ENCODE data around the gene AHNAK2. TPM values are rescaled to one million over a fixed set of nuclear protein-coding genes. Genes with fewer than 3 reads are reported as not detected.

AHNAK2 gene
- total RNA-seq, 1 donor from 2014 or later: 2.0 TPM

- Mint-ChIP-seq H3K36me3 (peaks cover 18% of the 10 kb centered on the region), H3K4me3 (no peak overlapping the region), H3K27ac (no peak overlapping the region), H3K4me1 (ENCODE audit: unreplicated experiment) (no peaks in the 10 kb centered on the region), H3K27me3 (no peaks in the 10 kb centered on the region), H3K9me3 (no peaks in the 10 kb centered on the region)
- TF ChIP-seq, protein P1, sequence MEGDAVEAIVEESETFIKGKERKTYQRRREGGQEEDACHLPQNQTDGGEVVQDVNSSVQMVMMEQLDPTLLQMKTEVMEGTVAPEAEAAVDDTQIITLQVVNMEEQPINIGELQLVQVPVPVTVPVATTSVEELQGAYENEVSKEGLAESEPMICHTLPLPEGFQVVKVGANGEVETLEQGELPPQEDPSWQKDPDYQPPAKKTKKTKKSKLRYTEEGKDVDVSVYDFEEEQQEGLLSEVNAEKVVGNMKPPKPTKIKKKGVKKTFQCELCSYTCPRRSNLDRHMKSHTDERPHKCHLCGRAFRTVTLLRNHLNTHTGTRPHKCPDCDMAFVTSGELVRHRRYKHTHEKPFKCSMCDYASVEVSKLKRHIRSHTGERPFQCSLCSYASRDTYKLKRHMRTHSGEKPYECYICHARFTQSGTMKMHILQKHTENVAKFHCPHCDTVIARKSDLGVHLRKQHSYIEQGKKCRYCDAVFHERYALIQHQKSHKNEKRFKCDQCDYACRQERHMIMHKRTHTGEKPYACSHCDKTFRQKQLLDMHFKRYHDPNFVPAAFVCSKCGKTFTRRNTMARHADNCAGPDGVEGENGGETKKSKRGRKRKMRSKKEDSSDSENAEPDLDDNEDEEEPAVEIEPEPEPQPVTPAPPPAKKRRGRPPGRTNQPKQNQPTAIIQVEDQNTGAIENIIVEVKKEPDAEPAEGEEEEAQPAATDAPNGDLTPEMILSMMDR (conservative IDR thresholded peaks at IDR 0.05): no peak
- no peak for DNase-seq (ENCODE audit: extremely low spot score, unreplicated experiment)
Measured at GRCh38 chr14:104993808-104994591, 15.8 kb upstream of the AHNAK2 start.

GRCh38 chr14:104993306-104993705 lies 15.1 kb upstream of the AHNAK2 start:
- H3K27me3 Mint-ChIP-seq: no peaks in the 10 kb centered on the region
- peaks cover 18% of the 10 kb centered on the region for H3K36me3 Mint-ChIP-seq
- no peak overlapping the region for H3K4me3 Mint-ChIP-seq
- H3K4me1 Mint-ChIP-seq (ENCODE audit: unreplicated experiment): peaks cover 4% of the 10 kb centered on the region
- no peaks in the 10 kb centered on the region for H3K9me3 Mint-ChIP-seq
- H3K27ac Mint-ChIP-seq: peak overlapping the region; percentile 43
- TF ChIP-seq, protein P1 (conservative IDR thresholded peaks at IDR 0.05): no peak
- no peak for DNase-seq (ENCODE audit: extremely low spot score, unreplicated experiment)

GRCh38 chr14:104992501-104992900 lies 14.3 kb upstream of the AHNAK2 start:
- no peaks in the 10 kb centered on the region for H3K9me3 Mint-ChIP-seq
- H3K4me1 Mint-ChIP-seq (ENCODE audit: unreplicated experiment): peaks cover 4% of the 10 kb centered on the region
- TF ChIP-seq, protein P1 (conservative IDR thresholded peaks at IDR 0.05): no peak
- H3K27ac Mint-ChIP-seq: peak overlapping the region; percentile 43
- H3K4me3 Mint-ChIP-seq: no peak overlapping the region
- no peaks in the 10 kb centered on the region for H3K27me3 Mint-ChIP-seq
- peaks cover 18% of the 10 kb centered on the region for H3K36me3 Mint-ChIP-seq
- DNase-seq (ENCODE audit: extremely low spot score, unreplicated experiment): no peak

DNA sequence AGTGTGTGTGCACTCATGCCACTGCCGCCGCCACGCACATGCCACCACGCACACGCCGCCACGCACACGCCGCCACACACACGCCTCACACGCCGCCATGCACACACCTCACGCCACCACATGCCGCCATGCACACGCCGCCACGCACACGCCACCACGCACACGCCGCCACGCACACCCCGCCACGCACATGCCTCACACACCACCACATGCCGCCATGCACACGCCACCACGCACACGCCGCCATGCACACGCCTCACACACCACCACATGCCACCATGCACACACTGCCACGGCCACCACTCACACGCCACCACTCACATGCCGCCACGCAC lies 13.7 kb upstream of the AHNAK2 start:
- Mint-ChIP-seq H3K4me3 (no peak overlapping the region), H3K36me3 (peaks cover 12% of the 10 kb centered on the region), H3K27ac (peak overlapping the region; percentile 43), H3K4me1 (ENCODE audit: unreplicated experiment) (peaks cover 9% of the 10 kb centered on the region), H3K9me3 (no peaks in the 10 kb centered on the region), H3K27me3 (no peaks in the 10 kb centered on the region)
- TF ChIP-seq, protein P1 (conservative IDR thresholded peaks at IDR 0.05): no peak
- DNase-seq (ENCODE audit: extremely low spot score, unreplicated experiment): no peak

DNA sequence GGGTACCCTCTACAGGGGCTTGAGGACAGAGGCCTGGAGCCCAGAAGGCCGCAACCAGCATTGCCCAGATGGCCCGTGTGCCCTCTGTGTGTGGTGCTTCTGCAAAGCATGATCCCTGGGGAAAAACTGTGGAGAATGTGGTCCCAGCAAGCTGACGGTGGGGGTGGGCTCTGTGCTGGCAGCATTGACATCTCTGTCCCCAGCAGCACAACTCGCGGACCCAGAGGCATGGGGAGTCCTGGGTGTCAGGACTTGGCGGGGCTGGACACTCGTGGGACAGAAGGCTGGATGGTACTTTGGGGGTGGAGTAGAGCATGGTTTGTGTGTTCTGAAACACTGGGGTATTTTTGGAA lies 11.8 kb upstream of the AHNAK2 start:
- H3K27me3 Mint-ChIP-seq: no peaks in the 10 kb centered on the region

More for the DNA sequence above, 11.8 kb upstream of the AHNAK2 start:
- Mint-ChIP-seq H3K9me3 (no peaks in the 10 kb centered on the region), H3K36me3 (peaks cover 12% of the 10 kb centered on the region), H3K4me1 (ENCODE audit: unreplicated experiment) (peaks cover 9% of the 10 kb centered on the region), H3K27ac (no peak overlapping the region), H3K4me3 (no peak overlapping the region)
- no peak for DNase-seq (ENCODE audit: extremely low spot score, unreplicated experiment)
- TF ChIP-seq, protein P1 (conservative IDR thresholded peaks at IDR 0.05): no peak
